GM12873 (cell line): ENCODE measurements around the gene TTPAL.

ENCODE experiments used
- CTCF ChIP-seq: IDR thresholded peaks from 2 replicates; pipeline ENCODE4 v1.5.1; 2012; ENCODE audit warnings: low read depth, mild to moderate bottlenecking, moderate library complexity, low read length, control low read depth; ENCODE audit not compliant: insufficient read depth; ENCODE audit errors: missing control alignments

Gene TTPAL

GRCh38 chr20:44464514-44464913 is 11.2 kb upstream of the TTPAL start:
- no peak for TF ChIP-seq CTCF

GRCh38 chr20:44465001-44465560 is 10.6 kb upstream of the TTPAL start:
- TF ChIP-seq CTCF: no peak

GRCh38 chr20:44467289-44467883 is 8.3 kb upstream of the TTPAL start:
- no peak for TF ChIP-seq CTCF

GRCh38 chr20:44468044-44468782 is 7.5 kb upstream of the TTPAL start:
- TF ChIP-seq CTCF: no peak

- TF ChIP-seq CTCF: no peak
These were observed 5.3 kb upstream of the TTPAL start for GRCh38 chr20:44470327-44470726.

- peak; percentile 36 for TF ChIP-seq CTCF
These were observed 4.2 kb upstream of the TTPAL start for GRCh38 chr20:44471481-44471882.

GRCh38 chr20:44475372-44475693 is 341 bp upstream of the TTPAL start:
- no peak for TF ChIP-seq CTCF
